Measurements from ENCODE around the gene TTF2. TPM values are rescaled to one million over a fixed set of nuclear protein-coding genes. Genes with fewer than 3 reads are reported as not detected.

TTF2 gene
- total and polyA plus RNA-seq, 2 donors, result 5.8 to 26.3 TPM

DNA sequence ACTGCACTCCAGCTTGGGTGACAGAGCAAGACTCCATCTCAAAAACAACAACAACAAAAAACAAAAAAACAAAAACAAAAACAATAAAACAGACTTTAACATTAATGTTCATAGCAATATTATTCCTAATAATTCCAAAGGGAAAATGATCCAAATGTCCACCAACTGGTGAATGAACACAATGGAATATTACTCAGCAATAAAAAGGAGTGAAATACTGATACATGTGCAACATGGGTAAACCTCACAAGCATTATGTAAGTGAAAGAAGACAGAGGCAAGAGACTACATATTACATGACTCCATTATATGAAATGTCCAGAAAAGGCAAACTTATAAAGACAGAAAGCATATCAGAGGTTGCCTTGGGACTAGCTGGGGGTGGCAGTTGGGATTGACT, 6.1 kb upstream of the TTF2 start:
- DNase-seq (ENCODE audit: low read depth in 6 of 9, low spot score in 9 of 9), result no peak
- no peak overlapping the region for H3K27ac ChIP-seq (ENCODE audit: low read depth in 1 of 2, low read length in 1 of 2)
- H3K4me1 ChIP-seq (ENCODE audit: control insufficient read depth in 2 of 2, insufficient read depth in 2 of 2, low read length in 2 of 2), result peaks cover 21 to 34% of the 10 kb centered on the region in 2 donors
- no peak overlapping the region for H3K4me3 ChIP-seq (ENCODE audit: low read length in 2 of 2)
- H3K27me3 ChIP-seq (ENCODE audit: control insufficient read depth in 2 of 2, insufficient read depth in 1 of 2, low read length in 1 of 2), result no peaks in the 10 kb centered on the region
- H3K9me3 ChIP-seq (ENCODE audit: control insufficient read depth in 2 of 2, insufficient read depth in 1 of 2, low read length in 1 of 2), result peaks cover 0 to 2% of the 10 kb centered on the region in 2 donors
- no peaks in the 10 kb centered on the region for H3K36me3 ChIP-seq (ENCODE audit: control insufficient read depth in 2 of 2, insufficient read depth in 2 of 2, low read length in 1 of 2)

DNA sequence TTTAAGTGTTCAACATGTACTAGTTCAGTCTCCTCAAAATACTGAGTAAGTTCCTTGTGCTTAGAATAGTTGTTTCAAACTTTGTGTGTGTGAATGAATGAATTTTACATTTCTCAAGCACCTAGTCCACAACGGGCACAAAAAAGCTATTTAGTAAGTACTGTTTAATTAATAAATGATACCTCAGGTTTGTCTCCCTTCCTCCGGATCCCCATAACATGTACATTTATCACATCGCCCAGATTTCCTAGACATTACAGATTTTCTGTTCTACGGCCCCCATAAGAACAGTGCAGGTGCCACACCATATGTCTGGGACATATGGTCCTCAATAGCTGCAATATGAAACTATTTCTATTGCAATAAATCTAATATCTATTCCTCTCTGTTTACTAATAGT, 1.3 kb upstream of the TTF2 start:
- H3K9me3 ChIP-seq (ENCODE audit: control insufficient read depth in 2 of 2, insufficient read depth in 1 of 2, low read length in 1 of 2), result peaks cover 0 to 6% of the 10 kb centered on the region in 2 donors
- H3K36me3 ChIP-seq (ENCODE audit: control insufficient read depth in 2 of 2, insufficient read depth in 2 of 2, low read length in 1 of 2), result peaks cover 0 to 11% of the 10 kb centered on the region in 2 donors
- peak in 2 of 9 donors; percentile 22 to 46 for DNase-seq (ENCODE audit: low read depth in 6 of 9, low spot score in 9 of 9)
- 11% methylated on average over 4 of the region's 4 CpGs for WGBS
- H3K27ac ChIP-seq (ENCODE audit: low read depth in 1 of 2, low read length in 1 of 2), result peak overlapping the region; percentile 58 to 100
- H3K4me3 ChIP-seq (ENCODE audit: low read length in 2 of 2), result peak overlapping the region; percentile 74 to 90
- no peaks in the 10 kb centered on the region for H3K27me3 ChIP-seq (ENCODE audit: control insufficient read depth in 2 of 2, insufficient read depth in 1 of 2, low read length in 1 of 2)
- peaks cover 5 to 12% of the 10 kb centered on the region in 2 donors for H3K4me1 ChIP-seq (ENCODE audit: control insufficient read depth in 2 of 2, insufficient read depth in 2 of 2, low read length in 2 of 2)

- Histone ChIP-seq H3K4me3 (ENCODE audit: low read length in 2 of 2) (peak overlapping the region; percentile 74 to 90), H3K36me3 (ENCODE audit: control insufficient read depth in 2 of 2, insufficient read depth in 2 of 2, low read length in 1 of 2) (peaks cover 0 to 11% of the 10 kb centered on the region in 2 donors), H3K27me3 (ENCODE audit: control insufficient read depth in 2 of 2, insufficient read depth in 1 of 2, low read length in 1 of 2) (no peaks in the 10 kb centered on the region), H3K4me1 (ENCODE audit: control insufficient read depth in 2 of 2, insufficient read depth in 2 of 2, low read length in 2 of 2) (peaks cover 5 to 12% of the 10 kb centered on the region in 2 donors), H3K27ac (ENCODE audit: low read depth in 1 of 2, low read length in 1 of 2) (peak overlapping the region; percentile 92 to 100), H3K9me3 (ENCODE audit: control insufficient read depth in 2 of 2, insufficient read depth in 1 of 2, low read length in 1 of 2) (peaks cover 0 to 6% of the 10 kb centered on the region in 2 donors)
- peak in 5 of 9 donors; percentile 50 to 84 (median 67) for DNase-seq (ENCODE audit: low read depth in 6 of 9, low spot score in 9 of 9)
- WGBS, result under 1% methylated on average over 18 of the region's 18 CpGs
Observed at GRCh38 chr1:117059334-117059677, 820 bp upstream of the TTF2 start.

DNA sequence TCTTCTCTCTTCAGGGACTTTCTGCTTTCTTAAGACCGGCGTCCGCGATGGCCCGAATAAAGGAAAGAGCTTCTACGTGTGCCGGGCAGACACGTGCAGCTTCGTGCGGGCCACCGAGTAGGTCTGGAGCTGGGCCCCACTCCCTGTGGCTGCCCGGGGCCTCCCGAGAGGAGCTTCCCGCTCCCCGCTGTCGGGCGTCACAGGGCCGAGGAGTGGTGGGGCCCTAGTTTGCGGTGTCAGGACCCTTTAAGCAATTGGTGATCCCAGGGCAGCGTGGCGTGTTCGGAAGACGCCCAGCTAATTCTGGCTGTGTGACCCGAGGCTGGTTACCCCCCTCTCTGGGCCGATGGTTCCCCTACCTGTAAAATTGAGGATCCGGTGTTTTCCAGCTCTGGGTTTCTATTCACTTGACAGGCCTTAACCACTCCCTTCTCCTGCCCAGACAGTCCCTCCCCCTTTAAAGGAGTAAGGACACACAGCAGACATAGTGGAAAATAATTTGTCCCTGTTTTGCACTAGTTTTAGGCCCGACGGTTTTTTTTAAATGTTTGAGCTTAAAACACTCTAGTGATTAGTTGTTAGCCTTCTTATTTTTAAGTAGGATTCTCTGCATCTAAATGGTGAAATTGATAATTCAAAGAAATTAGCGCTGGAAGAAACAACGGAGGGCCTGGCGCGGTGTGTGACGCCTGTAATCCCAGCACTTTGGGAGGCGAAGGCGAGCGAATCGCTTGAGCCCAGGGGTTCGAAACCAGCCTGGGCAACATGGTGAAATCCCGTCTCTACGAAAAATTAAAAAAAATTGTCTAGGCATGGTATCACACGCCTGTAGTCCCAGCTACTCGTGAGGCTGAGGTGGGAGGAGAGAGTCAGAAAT, 553 bp downstream of the TTF2 start:
- Histone ChIP-seq H3K4me3 (ENCODE audit: low read length in 2 of 2) (peak overlapping the region; percentile 74 to 90), H3K4me1 (ENCODE audit: control insufficient read depth in 2 of 2, insufficient read depth in 2 of 2, low read length in 2 of 2) (peaks cover 5 to 12% of the 10 kb centered on the region in 2 donors), H3K27ac (ENCODE audit: low read depth in 1 of 2, low read length in 1 of 2) (peak overlapping the region; percentile 82 to 86), H3K9me3 (ENCODE audit: control insufficient read depth in 2 of 2, insufficient read depth in 1 of 2, low read length in 1 of 2) (peaks cover 0 to 3% of the 10 kb centered on the region in 2 donors), H3K36me3 (ENCODE audit: control insufficient read depth in 2 of 2, insufficient read depth in 2 of 2, low read length in 1 of 2) (peaks cover 0 to 11% of the 10 kb centered on the region in 2 donors), H3K27me3 (ENCODE audit: control insufficient read depth in 2 of 2, insufficient read depth in 1 of 2, low read length in 1 of 2) (no peaks in the 10 kb centered on the region)
- peak in 1 of 9 donors; percentile 54 for DNase-seq (ENCODE audit: low read depth in 6 of 9, low spot score in 9 of 9)
- WGBS, result 32% methylated on average over 42 of the region's 42 CpGs

- Histone ChIP-seq H3K36me3 (ENCODE audit: control insufficient read depth in 2 of 2, insufficient read depth in 2 of 2, low read length in 1 of 2) (peaks cover 2 to 15% of the 10 kb centered on the region in 2 donors), H3K9me3 (ENCODE audit: control insufficient read depth in 2 of 2, insufficient read depth in 1 of 2, low read length in 1 of 2) (peaks cover 0 to 3% of the 10 kb centered on the region in 2 donors), H3K27me3 (ENCODE audit: control insufficient read depth in 2 of 2, insufficient read depth in 1 of 2, low read length in 1 of 2) (no peaks in the 10 kb centered on the region), H3K4me1 (ENCODE audit: control insufficient read depth in 2 of 2, insufficient read depth in 2 of 2, low read length in 2 of 2) (peaks cover 5 to 12% of the 10 kb centered on the region in 2 donors), H3K4me3 (ENCODE audit: low read length in 2 of 2) (no peak overlapping the region), H3K27ac (ENCODE audit: low read depth in 1 of 2, low read length in 1 of 2) (no peak overlapping the region)
- no peak for DNase-seq (ENCODE audit: low read depth in 6 of 9, low spot score in 9 of 9)
- 92% methylated on average over 2 of the region's 2 CpGs for WGBS
Observed at GRCh38 chr1:117061986-117062415, 1.9 kb downstream of the TTF2 start.

DNA sequence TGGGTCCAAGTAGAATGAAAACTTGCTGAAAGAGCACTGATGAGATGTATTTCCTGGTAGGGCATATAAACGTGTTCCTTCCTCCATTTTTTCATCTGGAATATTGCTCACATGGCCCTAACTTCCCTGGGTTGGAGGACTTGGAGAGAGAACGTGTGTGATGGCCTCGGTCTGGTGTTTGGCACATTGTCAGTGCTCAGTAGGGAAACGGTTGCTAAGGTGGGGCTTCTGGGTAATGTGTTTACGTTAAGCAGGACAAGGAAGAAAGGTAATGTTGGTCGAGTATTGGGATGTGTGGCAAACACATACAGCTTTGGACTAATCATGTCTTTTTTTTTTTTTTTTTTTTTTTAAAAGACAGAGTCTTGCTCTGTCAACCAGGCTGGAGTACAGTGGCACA, 6.2 kb downstream of the TTF2 start:
- no peak for DNase-seq (ENCODE audit: low read depth in 6 of 9, low spot score in 9 of 9)
- H3K27ac ChIP-seq (ENCODE audit: low read depth in 1 of 2, low read length in 1 of 2), result no peak overlapping the region
- H3K9me3 ChIP-seq (ENCODE audit: control insufficient read depth in 2 of 2, insufficient read depth in 1 of 2, low read length in 1 of 2), result no peaks in the 10 kb centered on the region
- 96% methylated on average over 6 of the region's 6 CpGs for WGBS
- H3K27me3 ChIP-seq (ENCODE audit: control insufficient read depth in 2 of 2, insufficient read depth in 1 of 2, low read length in 1 of 2), result no peaks in the 10 kb centered on the region
- peaks cover 5 to 38% of the 10 kb centered on the region in 2 donors for H3K36me3 ChIP-seq (ENCODE audit: control insufficient read depth in 2 of 2, insufficient read depth in 2 of 2, low read length in 1 of 2)
- H3K4me3 ChIP-seq (ENCODE audit: low read length in 2 of 2), result no peak overlapping the region
- H3K4me1 ChIP-seq (ENCODE audit: control insufficient read depth in 2 of 2, insufficient read depth in 2 of 2, low read length in 2 of 2), result no peaks in the 10 kb centered on the region

DNA sequence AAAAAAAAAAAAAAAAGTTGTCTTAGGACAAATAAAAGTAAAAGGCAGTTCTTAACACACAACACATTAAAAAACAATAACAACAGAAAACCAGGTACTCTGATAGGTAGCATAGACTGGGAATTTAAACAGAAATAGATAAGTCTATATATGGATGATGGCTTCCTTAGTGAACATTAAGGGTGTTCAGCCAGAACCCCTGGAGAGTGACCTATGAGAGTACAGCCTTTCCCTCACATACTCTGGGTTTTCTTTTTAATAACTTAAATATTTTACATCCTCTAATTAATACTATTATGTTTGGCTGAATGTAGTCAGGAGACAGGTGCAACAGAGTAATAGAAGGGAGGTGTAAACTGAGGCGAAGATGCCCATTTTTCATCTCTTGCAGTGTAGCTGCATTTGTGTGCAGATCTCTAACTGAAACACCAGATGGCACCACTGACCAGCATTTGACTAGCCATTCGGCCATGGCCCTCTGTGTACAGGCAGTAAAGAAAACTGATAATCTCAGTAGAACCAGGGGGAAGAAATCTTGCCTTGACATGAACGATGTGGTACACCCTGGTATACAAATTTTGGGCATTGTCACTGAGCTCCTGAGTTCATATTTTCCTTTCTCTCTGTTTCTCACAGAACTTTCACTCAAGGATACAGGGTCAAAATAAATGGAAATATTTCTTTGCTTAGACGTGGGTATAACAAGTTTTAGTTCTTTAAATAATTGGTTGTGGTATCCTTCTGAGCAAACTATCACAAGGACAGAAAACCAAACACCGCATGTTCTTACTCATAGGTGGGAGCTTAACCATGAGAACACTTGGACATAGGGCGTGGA, 7.6 kb downstream of the TTF2 start:
- Histone ChIP-seq H3K36me3 (ENCODE audit: control insufficient read depth in 2 of 2, insufficient read depth in 2 of 2, low read length in 1 of 2) (peaks cover 5 to 37% of the 10 kb centered on the region in 2 donors), H3K27ac (ENCODE audit: low read depth in 1 of 2, low read length in 1 of 2) (no peak overlapping the region), H3K4me3 (ENCODE audit: low read length in 2 of 2) (no peak overlapping the region), H3K4me1 (ENCODE audit: control insufficient read depth in 2 of 2, insufficient read depth in 2 of 2, low read length in 2 of 2) (no peaks in the 10 kb centered on the region), H3K27me3 (ENCODE audit: control insufficient read depth in 2 of 2, insufficient read depth in 1 of 2, low read length in 1 of 2) (no peaks in the 10 kb centered on the region), H3K9me3 (ENCODE audit: control insufficient read depth in 2 of 2, insufficient read depth in 1 of 2, low read length in 1 of 2) (no peaks in the 10 kb centered on the region)
- peak in 1 of 9 donors; percentile 21 for DNase-seq (ENCODE audit: low read depth in 6 of 9, low spot score in 9 of 9)
- 95% methylated on average over 6 of the region's 6 CpGs for WGBS

- WGBS, result 98% methylated on average over 5 of the region's 5 CpGs
- Histone ChIP-seq H3K36me3 (ENCODE audit: control insufficient read depth in 2 of 2, insufficient read depth in 2 of 2, low read length in 1 of 2) (peaks cover 5 to 39% of the 10 kb centered on the region in 2 donors), H3K27ac (ENCODE audit: low read depth in 1 of 2, low read length in 1 of 2) (no peak overlapping the region), H3K9me3 (ENCODE audit: control insufficient read depth in 2 of 2, insufficient read depth in 1 of 2, low read length in 1 of 2) (no peaks in the 10 kb centered on the region), H3K27me3 (ENCODE audit: control insufficient read depth in 2 of 2, insufficient read depth in 1 of 2, low read length in 1 of 2) (no peaks in the 10 kb centered on the region), H3K4me3 (ENCODE audit: low read length in 2 of 2) (no peak overlapping the region), H3K4me1 (ENCODE audit: control insufficient read depth in 2 of 2, insufficient read depth in 2 of 2, low read length in 2 of 2) (no peaks in the 10 kb centered on the region)
- no peak for DNase-seq (ENCODE audit: low read depth in 6 of 9, low spot score in 9 of 9)
Observed at GRCh38 chr1:117068580-117068979, 8.5 kb downstream of the TTF2 start.
